GM19193 (cell line): ENCODE data around the gene ZNF276.

Experiments used
- POLR2A ChIP-seq: IDR thresholded peaks from 4 replicates; pipeline ENCODE4 v1.6.1; 2011; ENCODE audit not compliant: insufficient read depth, insufficient read length; ENCODE audit errors: extremely low read depth

ZNF276 gene

GRCh38 chr16:89693931-89694783 lies 27.2 kb upstream of the ZNF276 start:
- no peak for TF ChIP-seq POLR2A

GRCh38 chr16:89695086-89695874 lies 26.1 kb upstream of the ZNF276 start:
- TF ChIP-seq POLR2A, result no peak

GRCh38 chr16:89695875-89696669 lies 25.3 kb upstream of the ZNF276 start:
- no peak for TF ChIP-seq POLR2A

- TF ChIP-seq POLR2A, result peak; percentile 30
Measured at GRCh38 chr16:89696670-89697128, 24.6 kb upstream of the ZNF276 start.

GRCh38 chr16:89697161-89697615 lies 24.1 kb upstream of the ZNF276 start:
- TF ChIP-seq POLR2A, result no peak

- TF ChIP-seq POLR2A, result no peak
Measured at GRCh38 chr16:89697616-89698331, 23.6 kb upstream of the ZNF276 start.

GRCh38 chr16:89700100-89700648 lies 21.2 kb upstream of the ZNF276 start:
- TF ChIP-seq POLR2A, result no peak

GRCh38 chr16:89700649-89701424 lies 20.5 kb upstream of the ZNF276 start:
- no peak for TF ChIP-seq POLR2A

GRCh38 chr16:89701425-89702406 lies 19.6 kb upstream of the ZNF276 start, which contains the start of gene SPATA2L:
SPATA2L (minus strand) TSS chr16:89701705; CDS start chr16:89701232, 473 bp downstream.
- TF ChIP-seq POLR2A, result peak; percentile 61

- no peak for TF ChIP-seq POLR2A
Measured at GRCh38 chr16:89704281-89704680, 17.1 kb upstream of the ZNF276 start.

- TF ChIP-seq POLR2A, result no peak
Measured at GRCh38 chr16:89705006-89705405, 16.3 kb upstream of the ZNF276 start.
